Right atrium auricular region (tissue), 2 donors: ENCODE measurements around the gene TCAP. TPM values are rescaled to one million over a fixed set of nuclear protein-coding genes. Genes with fewer than 3 reads are reported as not detected.

Experiments used
- DNase-seq: peaks from one replicate; pipeline ENCODE4 v3.0.0-alpha.2; 2019; ENCODE audit warnings: low spot score
- H3K27ac ChIP-seq, 2 donors: fragments of 200-600 bp; sonication (generic); 1 replicate in 1 of 2; 2 replicates in 1 of 2; pipeline ENCODE4 v1.5.1; 2016 to 2019
- H3K27me3 ChIP-seq, 2 donors: fragments of 200-600 bp; sonication (generic); one replicate each; pipeline versions ENCODE4 v1.5.1 to v1.6.0; 2017 to 2019
- H3K36me3 ChIP-seq: fragments of 200-600 bp; sonication (generic); one replicate; pipeline ENCODE4 v1.5.1; 2016
- H3K4me1 ChIP-seq, 2 donors: fragments of 200-600 bp; sonication (generic); one replicate each; pipeline versions ENCODE4 v1.5.1 to v1.6.0; 2017 to 2019
- H3K4me3 ChIP-seq, 2 donors: fragments of 200-600 bp; sonication (generic); 1 replicate in 1 of 2; 2 replicates in 1 of 2; pipeline ENCODE4 v1.5.1; 2017 to 2019; ENCODE audit warnings: mild to moderate bottlenecking in 1 of 2, moderate library complexity in 1 of 2
- H3K9me3 ChIP-seq, 2 donors: fragments of 200-600 bp; sonication (generic); one replicate each; pipeline ENCODE4 v1.5.1; 2019
- total RNA-seq, 2 donors: library from RNA; depleted of rRNA; stranded (reverse); fragments of >200 nt; gene quantifications; one replicate each; pipeline ENCODE4 v1.1.0, GENCODE V29; 2016
- TF ChIP-seq, protein P1 (sequence below), 2 donors: fragments of 200-600 bp; sonication (generic); IDR thresholded peaks; one replicate each; pipeline ENCODE4 v1.5.1; 2019; ENCODE audit warnings: antibody characterized with exemption in 2 of 2

Gene TCAP
- total RNA-seq, 2 donors from 2014 or later: 3,380 to 5,284 TPM

GRCh38 chr17:39675390-39676082, 10.4 kb downstream of the TCAP start:
- peaks cover 0 to 92% of the 10 kb centered on the region in 2 donors for H3K4me1 ChIP-seq

GRCh38 chr17:39676198-39676819, 11.2 kb downstream of the TCAP start:
- TF ChIP-seq, protein P1, sequence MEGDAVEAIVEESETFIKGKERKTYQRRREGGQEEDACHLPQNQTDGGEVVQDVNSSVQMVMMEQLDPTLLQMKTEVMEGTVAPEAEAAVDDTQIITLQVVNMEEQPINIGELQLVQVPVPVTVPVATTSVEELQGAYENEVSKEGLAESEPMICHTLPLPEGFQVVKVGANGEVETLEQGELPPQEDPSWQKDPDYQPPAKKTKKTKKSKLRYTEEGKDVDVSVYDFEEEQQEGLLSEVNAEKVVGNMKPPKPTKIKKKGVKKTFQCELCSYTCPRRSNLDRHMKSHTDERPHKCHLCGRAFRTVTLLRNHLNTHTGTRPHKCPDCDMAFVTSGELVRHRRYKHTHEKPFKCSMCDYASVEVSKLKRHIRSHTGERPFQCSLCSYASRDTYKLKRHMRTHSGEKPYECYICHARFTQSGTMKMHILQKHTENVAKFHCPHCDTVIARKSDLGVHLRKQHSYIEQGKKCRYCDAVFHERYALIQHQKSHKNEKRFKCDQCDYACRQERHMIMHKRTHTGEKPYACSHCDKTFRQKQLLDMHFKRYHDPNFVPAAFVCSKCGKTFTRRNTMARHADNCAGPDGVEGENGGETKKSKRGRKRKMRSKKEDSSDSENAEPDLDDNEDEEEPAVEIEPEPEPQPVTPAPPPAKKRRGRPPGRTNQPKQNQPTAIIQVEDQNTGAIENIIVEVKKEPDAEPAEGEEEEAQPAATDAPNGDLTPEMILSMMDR (IDR thresholded peaks at IDR 0.05): no peak
- DNase-seq: no peak
- H3K4me1 ChIP-seq: peaks cover 0 to 89% of the 10 kb centered on the region in 2 donors

More at GRCh38 chr17:39675390-39676082, 10.4 kb downstream of the TCAP start:
- TF ChIP-seq, protein P1 (IDR thresholded peaks at IDR 0.05): no peak
- Histone ChIP-seq H3K9me3 (no peaks in the 10 kb centered on the region), H3K27me3 (no peaks in the 10 kb centered on the region), H3K36me3 (no peaks in the 10 kb centered on the region), H3K27ac (peak overlapping the region; percentile 89 to 96), H3K4me3 (no peak overlapping the region)
- no peak for DNase-seq

GRCh38 chr17:39677072-39677471, 11.9 kb downstream of the TCAP start:
- Histone ChIP-seq H3K4me1 (peaks cover 0 to 81% of the 10 kb centered on the region in 2 donors), H3K27ac (peak overlapping the region; percentile 89 to 96), H3K36me3 (no peaks in the 10 kb centered on the region), H3K27me3 (no peaks in the 10 kb centered on the region), H3K9me3 (no peaks in the 10 kb centered on the region), H3K4me3 (no peak overlapping the region)
- TF ChIP-seq, protein P1 (IDR thresholded peaks at IDR 0.05): no peak
- no peak for DNase-seq

More at GRCh38 chr17:39676198-39676819, 11.2 kb downstream of the TCAP start:
- H3K27ac ChIP-seq: peak overlapping the region; percentile 89 to 96
- H3K27me3 ChIP-seq: no peaks in the 10 kb centered on the region
- H3K4me3 ChIP-seq: no peak overlapping the region
- no peaks in the 10 kb centered on the region for H3K36me3 ChIP-seq
- no peaks in the 10 kb centered on the region for H3K9me3 ChIP-seq

GRCh38 chr17:39677542-39678339, 12.6 kb downstream of the TCAP start:
- TF ChIP-seq, protein P1 (IDR thresholded peaks at IDR 0.05): no peak
- DNase-seq: no peak
- Histone ChIP-seq H3K36me3 (no peaks in the 10 kb centered on the region), H3K4me3 (no peak overlapping the region), H3K27me3 (no peaks in the 10 kb centered on the region), H3K27ac (peak overlapping the region; percentile 89 to 96), H3K9me3 (no peaks in the 10 kb centered on the region), H3K4me1 (peaks cover 0 to 74% of the 10 kb centered on the region in 2 donors)

DNA sequence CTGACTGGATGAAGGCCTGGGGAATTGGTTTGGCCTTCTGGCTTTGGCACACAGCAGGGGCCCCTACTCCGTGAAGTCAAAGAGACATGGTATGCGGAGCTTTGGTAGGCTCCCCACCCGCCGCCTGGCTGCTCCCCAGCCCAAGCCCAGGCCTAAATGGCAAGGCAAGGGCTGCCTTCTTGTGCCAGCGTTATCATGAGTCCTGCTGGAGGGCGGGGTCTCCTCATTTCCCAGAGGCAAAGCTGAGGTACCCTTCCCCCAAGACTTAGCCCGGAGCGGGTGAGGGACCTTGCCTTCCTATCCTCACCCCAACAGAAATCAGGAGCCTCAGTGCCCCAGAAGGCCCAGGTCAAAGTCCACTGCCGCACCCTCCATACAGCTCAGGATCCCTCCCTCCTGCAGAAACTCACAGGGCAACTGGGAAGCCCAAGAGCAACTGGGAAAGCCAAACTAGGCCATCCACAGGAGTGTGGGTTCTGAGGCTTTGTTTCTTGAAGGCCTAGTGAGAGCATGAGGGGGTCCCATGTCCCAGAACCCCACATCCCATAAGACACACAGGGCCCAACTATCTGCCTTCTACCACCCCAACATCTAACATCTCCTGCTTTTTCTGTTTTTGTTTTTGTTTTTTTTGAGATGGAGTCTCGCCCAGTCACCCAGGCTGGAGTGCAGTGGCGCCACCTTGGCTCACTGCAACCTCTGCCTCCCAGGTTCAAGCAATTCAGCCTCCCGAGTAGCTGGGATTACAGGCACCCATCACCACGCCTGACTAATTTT, 13.4 kb downstream of the TCAP start:
- Histone ChIP-seq H3K27ac (peak overlapping the region; percentile 89 to 96), H3K4me1 (peaks cover 0 to 72% of the 10 kb centered on the region in 2 donors)

More for the DNA sequence above, 13.4 kb downstream of the TCAP start:
- Histone ChIP-seq H3K27me3 (no peaks in the 10 kb centered on the region), H3K4me3 (no peak overlapping the region), H3K36me3 (no peaks in the 10 kb centered on the region), H3K9me3 (no peaks in the 10 kb centered on the region)
- DNase-seq: no peak
- TF ChIP-seq, protein P1 (IDR thresholded peaks at IDR 0.05): no peak
